ENCODE results near the gene TOP2B. TPM values are rescaled to one million over a fixed set of nuclear protein-coding genes. Genes with fewer than 3 reads are reported as not detected.

The TOP2B gene
- polyA plus RNA-seq, 1 donor from 2014 or later: 46.0 TPM

DNA sequence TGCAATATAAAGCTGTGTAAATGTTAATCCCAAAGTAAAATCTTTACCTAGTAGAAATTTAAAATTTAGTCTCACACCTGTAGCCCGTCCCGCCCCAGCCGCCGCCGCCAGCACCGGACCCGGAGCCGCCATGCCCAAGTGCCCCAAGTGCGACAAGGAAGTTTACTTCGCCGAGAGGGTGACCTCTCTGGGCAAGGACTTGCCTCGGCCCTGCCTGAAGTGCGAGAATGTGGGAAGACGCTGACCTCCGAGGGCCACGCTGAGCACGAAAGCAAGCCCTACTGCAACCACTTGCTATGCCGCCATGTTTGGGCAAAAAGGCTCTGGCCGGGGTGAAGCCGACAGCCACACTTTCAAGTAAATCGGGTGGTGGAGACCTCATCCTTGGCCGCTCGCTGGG is 22.1 kb upstream of the TOP2B start:
- H3K27me3 Mint-ChIP-seq: peaks cover 7% of the 10 kb centered on the region
- no peak overlapping the region for H3K4me3 Mint-ChIP-seq
- no peaks in the 10 kb centered on the region for H3K9me3 Mint-ChIP-seq
- no peak overlapping the region for H3K27ac Mint-ChIP-seq
- peaks cover 2% of the 10 kb centered on the region for H3K36me3 Mint-ChIP-seq
- H3K4me1 Mint-ChIP-seq: peaks cover 0 to 2% (median 0%) of the 10 kb centered on the region in 3 donors

DNA sequence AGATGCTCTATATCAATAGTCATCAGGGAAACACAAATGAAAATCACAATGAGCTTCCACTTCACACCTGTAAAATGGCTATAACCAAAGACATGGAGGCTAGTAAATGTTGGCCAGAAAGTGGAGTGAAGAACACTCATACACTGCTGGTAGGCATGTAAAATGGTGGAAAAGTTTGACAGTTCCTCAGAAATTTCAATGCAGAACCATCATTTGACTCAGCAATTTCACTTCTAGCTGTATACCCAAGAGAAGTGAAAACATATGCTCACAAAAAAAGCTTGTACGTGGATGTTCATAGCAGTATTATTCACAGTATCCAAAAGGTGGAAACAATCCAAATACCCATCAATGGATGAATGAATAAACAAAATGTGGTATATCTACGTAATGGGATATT is 19.2 kb upstream of the TOP2B start:
- Mint-ChIP-seq H3K36me3 (peaks cover 2% of the 10 kb centered on the region), H3K4me3 (no peak overlapping the region), H3K4me1 (peaks cover 0 to 2% (median 0%) of the 10 kb centered on the region in 3 donors), H3K9me3 (no peaks in the 10 kb centered on the region), H3K27me3 (peaks cover 3% of the 10 kb centered on the region), H3K27ac (no peak overlapping the region)

DNA sequence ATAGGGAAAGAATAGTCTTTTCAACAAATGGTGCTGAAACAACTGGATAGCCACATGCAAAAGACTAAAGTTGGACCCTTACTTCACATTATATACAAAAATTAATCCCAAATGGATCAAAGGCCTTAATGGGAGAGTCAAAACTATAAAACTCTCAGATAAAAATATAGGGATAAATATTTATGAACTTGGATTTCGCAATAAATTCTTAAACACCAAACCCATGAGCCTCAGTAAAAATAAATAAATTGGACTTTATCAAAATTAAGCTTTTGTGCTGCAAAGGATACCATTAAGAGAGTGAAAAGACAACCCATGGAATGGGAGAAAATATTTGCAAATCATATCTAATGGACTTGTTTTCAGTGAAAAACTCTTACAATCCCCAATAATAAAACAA is 18.7 kb upstream of the TOP2B start:
- no peak overlapping the region for H3K27ac Mint-ChIP-seq

DNA sequence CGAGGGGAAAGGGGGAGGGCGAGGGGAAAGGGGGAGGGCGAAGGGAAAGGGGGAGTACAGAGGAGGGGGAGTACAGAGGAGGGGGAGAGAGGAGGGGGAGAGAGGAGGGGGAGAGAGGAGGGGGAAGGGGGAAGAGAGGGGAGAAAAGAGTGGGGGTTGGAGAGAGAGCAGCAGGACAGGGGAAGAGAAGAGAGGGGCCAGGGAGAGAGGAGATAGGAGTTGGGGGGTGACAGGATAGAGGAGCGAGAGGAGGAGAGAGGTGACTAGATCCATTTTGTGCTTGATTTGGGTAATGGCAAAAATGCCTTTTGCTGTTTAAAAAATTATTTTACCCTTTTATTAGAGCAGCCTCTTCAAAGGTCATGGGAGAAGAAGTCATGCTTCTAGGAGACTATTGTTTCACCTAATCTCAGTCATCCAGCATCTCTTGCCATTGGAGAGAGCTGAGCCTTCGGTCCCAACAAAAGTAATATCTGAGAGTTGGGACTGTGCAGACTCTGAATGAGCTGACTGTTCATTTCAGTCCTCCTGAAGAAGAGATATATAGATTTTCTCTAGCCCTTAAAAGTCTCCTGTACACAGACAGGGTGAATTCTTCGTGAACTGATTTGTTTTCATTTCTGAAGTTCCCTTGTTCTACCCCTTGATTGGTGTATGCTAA is 15.1 kb upstream of the TOP2B start:
- no peaks in the 10 kb centered on the region for H3K27me3 Mint-ChIP-seq
- H3K9me3 Mint-ChIP-seq: no peaks in the 10 kb centered on the region
- H3K36me3 Mint-ChIP-seq: no peaks in the 10 kb centered on the region
- H3K4me1 Mint-ChIP-seq: no peaks in the 10 kb centered on the region
- H3K4me3 Mint-ChIP-seq: no peak overlapping the region
- H3K27ac Mint-ChIP-seq: no peak overlapping the region

More for the DNA sequence above, 18.7 kb upstream of the TOP2B start:
- peaks cover 2% of the 10 kb centered on the region for H3K36me3 Mint-ChIP-seq
- H3K9me3 Mint-ChIP-seq: no peaks in the 10 kb centered on the region
- no peak overlapping the region for H3K4me3 Mint-ChIP-seq
- peaks cover 3% of the 10 kb centered on the region for H3K27me3 Mint-ChIP-seq
- peaks cover 0 to 2% (median 0%) of the 10 kb centered on the region in 3 donors for H3K4me1 Mint-ChIP-seq

DNA sequence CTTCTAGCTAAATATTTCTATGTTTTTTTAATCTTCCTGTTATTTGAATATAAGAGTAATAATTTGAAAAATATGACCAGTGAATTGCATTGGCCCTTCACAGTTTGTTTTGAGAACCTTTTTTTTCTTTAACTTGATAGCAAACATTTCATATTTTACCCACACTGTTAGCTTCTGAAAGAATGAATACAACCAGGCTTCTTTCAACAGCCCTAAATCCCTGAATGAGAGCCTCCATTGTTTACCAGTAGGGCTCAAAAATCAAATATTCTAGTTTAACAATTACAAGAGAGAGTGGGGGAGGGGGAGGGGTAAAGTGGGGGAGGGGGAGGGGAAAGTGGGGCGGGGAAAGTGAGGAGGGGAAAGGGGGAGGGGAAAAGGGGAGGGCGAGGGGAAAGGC is 14.5 kb upstream of the TOP2B start:
- Mint-ChIP-seq H3K9me3 (no peaks in the 10 kb centered on the region), H3K36me3 (no peaks in the 10 kb centered on the region), H3K27me3 (no peaks in the 10 kb centered on the region), H3K27ac (no peak overlapping the region), H3K4me1 (no peaks in the 10 kb centered on the region), H3K4me3 (no peak overlapping the region)

DNA sequence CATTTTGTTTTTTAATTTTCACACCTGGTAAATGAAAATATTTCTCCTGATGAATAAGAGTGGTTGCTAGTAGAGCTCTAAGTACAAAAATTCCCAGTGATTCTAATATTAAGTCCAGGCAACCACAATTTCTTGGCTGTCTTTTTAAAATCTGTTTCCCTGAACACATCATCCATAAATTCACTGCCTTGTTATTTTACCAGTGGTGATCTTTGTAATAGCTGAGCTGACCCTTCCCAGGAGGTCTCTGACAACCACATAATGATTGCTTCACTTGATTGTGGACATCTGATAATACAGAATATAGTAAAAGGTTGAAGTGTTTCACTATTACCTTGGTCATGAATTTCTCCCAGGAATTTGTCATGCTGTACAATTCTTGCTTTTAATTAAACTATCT is 13.9 kb upstream of the TOP2B start:
- no peak overlapping the region for H3K27ac Mint-ChIP-seq
- H3K9me3 Mint-ChIP-seq: no peaks in the 10 kb centered on the region
- H3K4me1 Mint-ChIP-seq: no peaks in the 10 kb centered on the region
- H3K27me3 Mint-ChIP-seq: no peaks in the 10 kb centered on the region
- no peak overlapping the region for H3K4me3 Mint-ChIP-seq
- no peaks in the 10 kb centered on the region for H3K36me3 Mint-ChIP-seq

DNA sequence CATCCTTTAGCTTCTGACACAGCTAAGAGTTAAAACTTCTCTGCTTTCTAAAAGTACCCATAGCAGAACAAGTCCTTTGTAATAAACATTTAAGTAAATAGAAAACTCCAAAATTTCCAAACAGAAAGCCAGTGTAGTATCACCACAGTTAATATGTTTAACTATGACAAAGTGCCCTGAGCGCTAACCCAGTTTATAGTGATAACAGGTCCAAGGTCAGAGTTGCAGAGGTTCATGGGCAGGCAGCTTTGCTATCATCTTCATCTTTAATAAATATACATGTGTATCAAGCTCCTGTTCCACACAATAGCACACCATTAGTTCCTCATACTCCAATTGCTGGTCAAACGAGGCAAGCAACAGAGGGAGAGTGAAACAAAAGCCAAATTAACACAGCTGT is 12.4 kb upstream of the TOP2B start:
- Mint-ChIP-seq H3K4me1 (no peaks in the 10 kb centered on the region), H3K27me3 (no peaks in the 10 kb centered on the region), H3K9me3 (peaks cover 0 to 1% (median 0%) of the 10 kb centered on the region in 3 donors), H3K27ac (no peak overlapping the region), H3K36me3 (no peaks in the 10 kb centered on the region), H3K4me3 (no peak overlapping the region)

DNA sequence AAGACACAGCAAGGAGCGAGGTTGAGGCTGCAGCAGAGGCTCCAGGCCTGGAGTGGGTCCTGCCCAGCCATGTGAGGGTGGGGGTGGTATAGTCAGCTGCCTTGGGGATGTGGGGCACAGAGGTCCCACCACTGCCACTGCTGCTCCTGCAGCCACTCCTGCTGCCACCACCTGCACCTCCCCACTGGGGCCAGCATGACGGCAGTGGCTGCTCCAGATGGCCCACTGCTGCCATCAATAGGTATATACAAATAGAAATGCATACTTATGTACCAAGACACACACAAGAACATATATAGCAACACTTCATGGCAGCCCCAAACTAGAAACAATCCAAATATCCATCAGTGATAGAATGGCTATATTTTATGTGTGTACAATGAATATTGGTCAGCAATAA is 10.0 kb upstream of the TOP2B start:
- no peaks in the 10 kb centered on the region for H3K36me3 Mint-ChIP-seq
- H3K27ac Mint-ChIP-seq: no peak overlapping the region
- peaks cover 0 to 1% (median 0%) of the 10 kb centered on the region in 3 donors for H3K9me3 Mint-ChIP-seq
- H3K27me3 Mint-ChIP-seq: no peaks in the 10 kb centered on the region
- H3K4me3 Mint-ChIP-seq: no peak overlapping the region
- H3K4me1 Mint-ChIP-seq: no peaks in the 10 kb centered on the region

DNA sequence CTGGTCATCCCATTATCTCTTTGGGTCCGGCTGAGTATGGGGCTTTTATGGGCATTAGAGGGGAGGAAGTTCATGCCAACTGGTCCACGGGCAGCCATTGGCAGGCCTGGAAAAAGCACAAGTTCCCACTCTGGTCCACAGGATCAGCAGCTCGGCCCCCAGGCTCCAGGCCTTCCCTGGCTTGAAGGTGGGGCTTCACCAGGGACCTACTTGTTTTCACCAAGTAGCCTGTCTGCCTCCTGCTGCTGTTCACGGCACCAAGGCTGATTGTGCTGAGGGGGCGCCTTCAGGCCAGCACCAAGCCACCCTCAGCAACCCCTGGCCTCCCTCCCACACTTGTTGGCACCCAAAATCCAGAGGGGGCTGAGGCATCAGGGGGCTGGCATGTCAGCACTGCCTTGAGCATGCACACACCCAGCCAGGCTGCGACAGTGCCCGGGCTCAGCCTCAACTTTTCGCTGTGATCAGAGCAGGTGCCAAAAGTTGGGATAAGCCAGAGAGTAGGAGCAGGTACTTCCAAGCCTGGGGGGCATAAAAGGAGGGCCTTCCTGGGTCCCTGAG is 9.1 kb upstream of the TOP2B start:
- H3K27ac Mint-ChIP-seq: no peak overlapping the region

DNA sequence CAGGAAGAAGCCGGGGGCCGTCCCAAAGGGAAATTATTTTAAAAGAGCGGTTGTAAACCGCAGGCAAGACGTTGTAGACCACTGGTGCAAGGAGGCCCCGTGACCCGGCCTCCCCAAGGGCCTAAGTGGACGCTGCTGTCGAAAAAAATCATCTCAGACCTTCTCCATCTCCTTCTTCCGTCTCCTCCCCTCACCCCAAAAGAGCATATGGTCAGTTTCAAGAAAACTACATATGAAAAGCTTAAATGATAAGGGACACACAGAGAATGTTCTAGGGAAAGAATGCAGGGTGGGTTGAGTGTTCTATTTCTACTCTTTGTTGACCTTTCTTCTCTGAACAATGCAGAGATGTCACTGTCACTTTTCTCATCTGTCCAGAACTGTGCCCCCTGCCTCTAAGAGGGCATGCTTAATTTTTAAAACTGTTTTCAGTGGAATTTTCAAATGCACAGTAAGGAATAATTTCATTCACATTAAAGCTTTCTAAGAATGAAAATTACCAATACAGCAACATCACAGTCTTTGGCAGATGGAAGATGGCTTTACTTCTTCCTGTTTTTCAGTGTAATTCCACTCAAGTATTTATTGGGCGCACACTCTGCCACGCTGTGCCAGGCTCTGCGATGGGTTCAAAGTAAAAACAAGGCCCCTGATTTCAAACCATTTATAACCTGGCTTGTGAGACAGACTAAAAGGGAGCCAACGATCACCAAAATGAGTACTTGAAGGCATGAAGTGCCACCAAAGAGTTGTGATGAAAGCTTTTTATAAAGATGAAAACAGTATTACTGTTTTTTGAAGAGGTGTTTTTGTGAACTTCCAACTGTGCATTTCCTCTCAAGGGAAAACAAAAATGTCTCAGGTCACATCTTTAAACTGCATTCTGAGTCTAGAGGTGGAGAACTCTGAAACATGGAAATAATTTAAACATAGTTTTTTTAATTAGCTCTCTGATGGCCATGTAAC is 891 bp upstream of the TOP2B start:
- Mint-ChIP-seq H3K36me3 (no peaks in the 10 kb centered on the region), H3K4me1 (peaks cover 29 to 40% (median 30%) of the 10 kb centered on the region in 3 donors), H3K27ac (peak overlapping the region; percentile 98 to 99 (median 99)), H3K4me3 (peak overlapping the region; percentile 96 to 100 (median 98)), H3K27me3 (no peaks in the 10 kb centered on the region), H3K9me3 (no peaks in the 10 kb centered on the region)

More for the DNA sequence above, 9.1 kb upstream of the TOP2B start:
- Mint-ChIP-seq H3K36me3 (no peaks in the 10 kb centered on the region), H3K27me3 (no peaks in the 10 kb centered on the region), H3K9me3 (peaks cover 0 to 1% (median 0%) of the 10 kb centered on the region in 3 donors), H3K4me1 (no peaks in the 10 kb centered on the region), H3K4me3 (no peak overlapping the region)

DNA sequence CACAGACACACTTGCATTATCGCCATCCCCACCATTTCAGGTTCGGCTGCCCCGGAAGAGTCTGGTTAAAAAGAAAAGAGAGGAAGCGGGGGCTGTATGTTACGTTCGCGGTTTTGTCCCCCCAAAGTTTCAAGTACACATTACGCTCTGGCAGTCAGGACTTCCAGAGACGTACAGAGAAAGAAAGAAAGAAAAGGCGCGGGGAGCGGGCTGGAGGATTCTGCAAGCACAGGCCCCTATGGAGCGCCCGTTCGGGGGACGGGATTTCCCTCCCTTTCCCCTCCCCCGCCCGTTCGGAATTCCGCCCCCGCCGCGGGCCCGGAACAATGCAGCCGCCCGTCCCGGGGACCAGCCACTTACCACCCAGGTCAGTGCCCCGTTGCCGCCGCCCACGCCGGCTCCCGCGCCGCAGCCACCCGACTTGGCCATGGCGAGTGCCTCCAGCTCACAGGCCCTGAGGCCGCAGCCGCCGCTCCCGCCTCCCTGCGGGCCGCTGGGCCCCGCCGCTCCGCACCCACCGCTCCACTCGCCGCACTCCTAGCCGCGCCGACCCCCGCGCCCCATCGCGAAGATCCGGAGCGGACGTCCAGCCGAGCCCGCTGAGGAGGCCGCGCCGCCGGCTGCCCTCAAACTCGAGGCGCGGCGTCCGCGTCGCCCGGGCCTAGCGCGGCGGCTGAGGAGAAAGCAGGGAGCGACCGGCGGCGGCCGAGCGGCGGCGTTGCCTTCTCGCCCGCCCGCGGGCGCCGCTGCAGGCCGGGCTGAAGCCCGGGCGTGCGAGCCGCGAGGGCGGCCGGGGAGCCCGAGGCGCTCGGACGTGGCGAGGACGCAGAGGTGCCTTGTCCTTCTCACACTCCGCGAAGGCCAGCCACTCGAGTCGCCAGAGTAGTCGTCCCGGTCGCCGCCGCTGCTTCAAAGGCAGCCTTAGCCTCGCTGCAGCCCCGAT is 567 bp downstream of the TOP2B start:
- H3K4me3 Mint-ChIP-seq: peak overlapping the region; percentile 96 to 100 (median 100)
- H3K27me3 Mint-ChIP-seq: no peaks in the 10 kb centered on the region
- no peaks in the 10 kb centered on the region for H3K36me3 Mint-ChIP-seq
- H3K27ac Mint-ChIP-seq: peak overlapping the region; percentile 98 to 99 (median 99)
- H3K4me1 Mint-ChIP-seq: peaks cover 34 to 47% (median 40%) of the 10 kb centered on the region in 3 donors
- no peaks in the 10 kb centered on the region for H3K9me3 Mint-ChIP-seq

DNA sequence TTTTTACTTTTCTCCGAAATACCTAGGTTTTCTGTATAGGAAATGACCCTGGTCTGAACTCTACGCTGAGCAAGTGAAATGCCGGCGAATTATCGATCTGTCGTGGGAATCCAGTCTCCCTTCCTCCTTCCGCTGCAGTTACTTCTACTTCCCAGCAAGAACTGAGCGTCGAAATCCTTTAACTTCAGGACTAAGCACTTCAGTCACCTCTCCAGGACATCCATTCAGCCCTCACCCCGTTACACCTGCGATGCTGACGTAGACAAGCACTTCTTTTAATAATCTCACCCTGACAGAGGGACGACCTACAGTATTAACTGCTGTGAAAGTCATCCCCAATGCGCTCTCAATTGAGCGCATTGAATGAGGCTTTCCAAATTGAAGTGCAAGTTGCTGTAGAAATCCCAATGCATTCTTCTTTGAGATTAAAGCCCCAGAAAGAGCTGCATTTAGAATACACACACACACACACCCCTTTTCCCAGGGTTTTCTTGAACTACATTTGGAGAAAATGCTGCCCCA is 1.3 kb downstream of the TOP2B start:
- Mint-ChIP-seq H3K27me3 (no peaks in the 10 kb centered on the region), H3K36me3 (peaks cover 2% of the 10 kb centered on the region), H3K9me3 (no peaks in the 10 kb centered on the region), H3K4me3 (peak overlapping the region; percentile 96 to 100 (median 98)), H3K27ac (peak overlapping the region; percentile 98 to 99 (median 99)), H3K4me1 (peaks cover 38 to 51% (median 47%) of the 10 kb centered on the region in 3 donors)

DNA sequence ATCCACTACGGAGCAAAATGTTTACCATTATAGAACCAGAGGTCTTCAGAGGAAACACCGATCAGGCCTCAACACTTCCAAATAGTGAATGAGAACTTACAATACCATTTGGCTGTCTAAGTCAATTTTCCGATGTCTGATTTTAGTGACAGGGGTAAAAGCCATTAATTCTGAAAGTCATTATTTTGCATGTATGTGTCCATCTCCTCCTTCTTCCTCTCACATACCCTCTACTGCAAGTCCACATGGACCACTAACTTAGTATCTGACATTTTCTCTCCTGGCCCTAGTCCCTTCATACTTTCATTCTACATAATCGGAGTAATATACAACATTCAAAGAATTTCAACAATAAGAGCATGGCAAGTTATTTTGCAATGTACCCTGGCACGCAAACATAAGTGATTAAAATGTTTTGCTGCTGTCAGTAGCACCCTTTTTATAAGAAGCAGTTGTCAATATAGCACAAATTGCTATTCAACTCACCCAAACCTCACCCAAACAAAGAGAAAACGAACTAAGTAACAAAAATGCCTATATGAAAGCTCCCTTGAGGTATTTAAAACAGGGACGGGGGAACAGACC is 1.9 kb downstream of the TOP2B start:
- no peaks in the 10 kb centered on the region for H3K9me3 Mint-ChIP-seq
- peak overlapping the region; percentile 98 to 99 (median 99) for H3K27ac Mint-ChIP-seq
- peak overlapping the region; percentile 96 to 100 (median 98) for H3K4me3 Mint-ChIP-seq
- no peaks in the 10 kb centered on the region for H3K27me3 Mint-ChIP-seq
- peaks cover 38 to 51% (median 48%) of the 10 kb centered on the region in 3 donors for H3K4me1 Mint-ChIP-seq
- H3K36me3 Mint-ChIP-seq: peaks cover 2% of the 10 kb centered on the region
